Nephron (organoid): ENCODE measurements around the gene KCNJ8.

ENCODE experiments used
- H3K27ac Mint-ChIP-seq, 3 experiments: 2 replicates each; pipeline ENCODE4 v1.8.0; 2020; ENCODE audit warnings: mixed read lengths in 3 of 3, mild to moderate bottlenecking in 2 of 3, moderate library complexity in 1 of 3
- H3K27me3 Mint-ChIP-seq: 2 replicates; pipeline ENCODE4 v1.8.0; 2021; ENCODE audit warnings: low read depth, mild to moderate bottlenecking, moderate library complexity, mixed read lengths
- H3K36me3 Mint-ChIP-seq: 2 replicates; pipeline ENCODE4 v1.8.0; 2020; ENCODE audit warnings: low read depth, mixed read lengths
- H3K4me1 Mint-ChIP-seq: 2 replicates; pipeline ENCODE4 v1.8.0; 2020; ENCODE audit warnings: mixed read lengths
- H3K4me3 Mint-ChIP-seq, 3 experiments: 2 replicates each; pipeline ENCODE4 v1.8.0; 2020; ENCODE audit warnings: mild to moderate bottlenecking in 3 of 3, mixed read lengths in 3 of 3, moderate library complexity in 2 of 3
- H3K9me3 Mint-ChIP-seq: 2 replicates; pipeline ENCODE4 v1.8.0; 2020; ENCODE audit warnings: mixed read lengths
- CTCF ChIP-seq, 3 experiments: fragments of 200-600 bp; sonication (generic); IDR thresholded peaks; one replicate each; pipeline ENCODE4 v1.5.0; 2021; ENCODE audit warnings: antibody characterized with exemption in 3 of 3; ENCODE audit not compliant: unreplicated experiment in 3 of 3

KCNJ8 gene

GRCh38 chr12:21774358-21775132 is at the start of gene KCNJ8:
KCNJ8 (minus strand) TSS chr12:21774706; CDS start chr12:21773616, 1,090 bp downstream.
- Mint-ChIP-seq H3K36me3 (peaks cover 12% of the 10 kb centered on the region), H3K9me3 (no peaks in the 10 kb centered on the region), H3K4me1 (peaks cover 23% of the 10 kb centered on the region), H3K27me3 (peaks cover 13% of the 10 kb centered on the region), H3K4me3 (peak within 1 kb of the TSS; percentile 81 to 90 (median 85)), H3K27ac (peak within 1 kb of the TSS; percentile 76 to 87 (median 83))
- no peak for TF ChIP-seq CTCF (IDR thresholded peaks at IDR 0.05; ENCODE audit: unreplicated experiment in 3 of 3)

- Mint-ChIP-seq H3K4me3 (no peak overlapping the region), H3K36me3 (no peaks in the 10 kb centered on the region), H3K27ac (peak overlapping the region; percentile 85 to 88 (median 88)), H3K9me3 (no peaks in the 10 kb centered on the region), H3K4me1 (peaks cover 68% of the 10 kb centered on the region), H3K27me3 (no peaks in the 10 kb centered on the region)
- TF ChIP-seq CTCF (IDR thresholded peaks at IDR 0.05; ENCODE audit: unreplicated experiment in 3 of 3), result no peak
Observed at GRCh38 chr12:21823581-21823980, 49.1 kb upstream of the KCNJ8 start.

GRCh38 chr12:21819678-21820077 is 45.2 kb upstream of the KCNJ8 start:
- H3K4me1 Mint-ChIP-seq, result peaks cover 54% of the 10 kb centered on the region
- H3K4me3 Mint-ChIP-seq, result peak overlapping the region in 1 of 3 experiments; percentile 4
- TF ChIP-seq CTCF (IDR thresholded peaks at IDR 0.05; ENCODE audit: unreplicated experiment in 3 of 3), result no peak
- peaks cover 11% of the 10 kb centered on the region for H3K36me3 Mint-ChIP-seq
- H3K27me3 Mint-ChIP-seq, result no peaks in the 10 kb centered on the region
- H3K9me3 Mint-ChIP-seq, result no peaks in the 10 kb centered on the region
- H3K27ac Mint-ChIP-seq, result peak overlapping the region; percentile 74 to 78 (median 78)

GRCh38 chr12:21819236-21819635 is 44.7 kb upstream of the KCNJ8 start:
- Mint-ChIP-seq H3K27me3 (no peaks in the 10 kb centered on the region), H3K36me3 (peaks cover 11% of the 10 kb centered on the region), H3K9me3 (no peaks in the 10 kb centered on the region), H3K27ac (peak overlapping the region; percentile 74 to 78 (median 78)), H3K4me3 (peak overlapping the region in 1 of 3 experiments; percentile 9), H3K4me1 (peaks cover 52% of the 10 kb centered on the region)
- TF ChIP-seq CTCF (IDR thresholded peaks at IDR 0.05; ENCODE audit: unreplicated experiment in 3 of 3), result no peak

GRCh38 chr12:21818627-21819026 is 44.1 kb upstream of the KCNJ8 start:
- Mint-ChIP-seq H3K4me1 (peaks cover 48% of the 10 kb centered on the region), H3K36me3 (peaks cover 11% of the 10 kb centered on the region), H3K27me3 (no peaks in the 10 kb centered on the region), H3K4me3 (no peak overlapping the region), H3K9me3 (no peaks in the 10 kb centered on the region), H3K27ac (peak overlapping the region; percentile 74 to 78 (median 78))
- TF ChIP-seq CTCF (IDR thresholded peaks at IDR 0.05; ENCODE audit: unreplicated experiment in 3 of 3), result no peak
